ENCODE measurements around the gene NELFA. TPM values are rescaled to one million over a fixed set of nuclear protein-coding genes. Genes with fewer than 3 reads are reported as not detected.
"Not testable (repeated sequence)": the region's sequence is repeated elsewhere in the genome, so short reads cannot be mapped to it uniquely, and the experiment has no call there.

NELFA gene
- polyA plus RNA-seq, 3 donors: 40.0 to 49.1 (median 41.7) TPM

DNA sequence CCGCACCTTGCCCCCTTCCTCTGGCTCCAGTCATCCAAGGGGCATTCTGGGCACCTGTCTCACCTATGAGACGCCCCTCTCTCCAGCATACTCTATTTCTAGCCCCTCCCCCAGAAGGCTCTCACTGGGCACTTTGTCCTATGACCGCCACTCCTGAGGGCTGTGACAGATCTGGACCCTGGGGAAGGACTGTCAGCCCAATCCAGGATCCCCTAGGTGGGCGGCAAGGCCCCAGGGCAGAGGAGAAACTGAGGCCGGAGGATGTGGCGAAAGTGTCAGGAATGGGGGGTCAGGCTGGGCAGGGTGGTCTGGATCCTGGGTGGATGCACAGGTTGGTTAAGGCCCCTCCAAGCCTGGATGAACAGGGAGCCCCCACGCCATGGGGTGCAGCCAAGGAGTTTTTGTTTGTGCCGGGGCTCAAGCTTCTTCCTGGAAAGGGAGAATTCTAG, 34.2 kb upstream of the NELFA start:
- no peak for DNase-seq

DNA sequence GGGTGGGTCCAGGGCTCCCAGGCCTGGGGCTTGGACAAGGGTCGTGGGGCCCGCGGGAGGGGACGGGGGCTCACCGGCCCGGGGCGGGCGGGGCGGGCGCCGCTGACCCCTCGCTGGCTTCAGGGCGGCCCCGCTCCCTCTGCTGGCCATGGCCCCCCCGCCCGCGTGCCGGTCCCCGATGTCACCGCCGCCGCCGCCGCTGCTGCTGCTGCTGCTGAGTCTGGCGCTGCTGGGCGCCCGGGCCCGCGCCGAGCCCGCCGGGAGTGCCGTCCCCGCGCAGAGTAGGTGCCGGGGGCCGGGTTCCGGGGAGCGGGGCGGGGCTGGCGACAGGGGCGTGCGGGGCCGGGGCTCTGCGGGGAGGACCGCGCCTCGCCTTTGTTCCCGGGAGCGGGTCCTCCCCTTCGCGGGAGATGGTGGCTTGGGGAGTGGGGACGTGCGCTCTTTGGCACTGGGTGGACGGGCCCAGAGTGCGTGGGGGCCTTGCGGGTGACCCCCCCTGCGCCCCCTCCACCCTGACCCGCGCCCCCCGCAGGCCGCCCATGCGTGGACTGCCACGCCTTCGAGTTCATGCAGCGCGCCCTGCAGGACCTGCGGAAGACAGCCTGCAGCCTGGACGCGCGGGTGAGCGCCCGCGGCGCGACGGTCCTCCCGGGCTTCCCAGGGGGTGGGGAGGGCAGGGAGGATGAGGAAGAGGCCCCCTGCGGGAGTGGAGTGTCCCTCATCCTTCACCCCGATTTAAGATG, 33.6 kb upstream of the NELFA start:
- DNase-seq: no peak

DNA sequence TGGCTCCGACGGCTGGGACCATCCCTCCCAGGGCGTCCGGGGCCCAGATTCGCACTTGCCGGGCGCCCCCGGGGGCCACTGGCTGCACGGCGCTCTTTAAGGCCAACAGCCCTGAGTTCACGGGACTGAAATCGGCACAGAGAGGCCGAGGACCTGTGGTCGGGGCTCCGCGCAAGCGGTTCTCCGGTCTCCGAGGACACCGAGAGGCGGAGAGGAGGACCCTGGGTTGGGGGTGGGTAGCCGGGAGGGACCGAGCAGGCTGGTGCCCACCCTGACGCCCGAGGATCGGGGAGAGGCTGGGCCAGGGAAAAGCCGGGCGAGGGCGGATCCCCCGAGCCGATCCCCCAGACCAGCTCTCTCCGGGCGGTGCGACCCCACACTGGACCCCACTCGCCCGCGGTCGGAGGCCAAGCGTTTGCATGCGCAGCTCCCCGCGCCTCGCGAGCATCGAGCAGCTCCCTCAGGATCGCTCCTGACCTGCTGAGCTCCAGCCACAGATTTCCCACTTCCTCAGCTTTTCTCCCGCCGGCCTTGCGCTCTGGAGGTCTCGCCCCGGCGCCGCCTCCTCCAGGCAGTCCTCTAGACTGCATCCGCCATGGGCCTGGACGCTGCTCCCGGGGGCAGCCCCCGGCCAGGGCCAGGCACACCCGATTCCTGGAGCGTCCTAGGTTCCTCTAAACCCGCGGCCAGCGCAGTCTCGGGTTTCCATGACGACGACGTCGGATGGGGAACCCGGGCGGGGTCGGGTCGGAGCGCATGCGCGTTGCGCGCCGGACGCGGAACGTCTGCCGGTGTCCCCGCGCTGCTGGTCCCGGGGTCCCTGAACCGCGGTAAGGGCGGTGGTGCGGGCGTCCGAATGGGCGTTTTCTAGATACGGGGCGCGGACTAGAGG, 32.7 kb upstream of the NELFA start:
- DNase-seq: peak; percentile 65

DNA sequence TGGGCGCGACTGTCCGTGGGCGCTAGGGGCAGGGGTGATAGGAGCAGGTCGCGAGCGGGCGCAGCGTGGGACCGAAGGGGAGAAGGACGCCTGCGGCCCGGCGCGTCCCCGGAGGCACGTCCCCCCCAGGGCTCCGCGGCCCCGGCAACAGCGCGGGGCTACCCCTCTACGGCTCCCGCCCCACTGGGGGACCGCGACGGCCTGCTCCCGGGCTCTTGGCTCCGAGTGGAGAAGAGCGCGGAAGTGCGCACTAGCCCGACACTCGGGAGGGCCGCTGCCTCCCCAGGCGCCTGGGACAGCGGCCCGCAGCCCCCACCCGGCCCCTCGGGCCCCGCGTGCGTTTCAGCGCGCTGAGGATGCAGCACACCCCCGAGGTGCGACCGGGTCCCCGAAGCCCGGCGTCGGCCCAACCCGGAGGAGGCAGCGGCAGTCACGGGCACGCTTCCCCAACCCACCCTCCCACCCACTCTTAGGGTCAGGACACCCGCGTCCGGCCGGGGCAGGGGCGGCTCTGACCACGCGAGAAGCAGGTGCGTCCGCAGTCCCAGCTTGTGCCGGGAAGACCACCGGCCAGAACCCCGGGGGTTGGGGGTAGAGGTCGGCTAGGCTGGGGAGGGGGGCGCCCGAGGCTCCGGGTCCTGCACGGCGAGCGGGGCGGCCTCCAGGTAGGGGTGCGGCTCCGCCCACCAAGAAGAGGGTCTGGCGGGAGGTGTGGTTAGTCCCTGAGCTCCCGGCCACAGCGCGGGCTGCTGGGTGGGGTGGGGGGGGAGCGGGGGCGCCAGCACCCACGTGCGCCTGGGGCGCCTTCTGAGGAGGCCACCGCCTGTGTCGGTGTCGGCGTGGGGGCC, 31.8 kb upstream of the NELFA start:
- DNase-seq: no peak

DNA sequence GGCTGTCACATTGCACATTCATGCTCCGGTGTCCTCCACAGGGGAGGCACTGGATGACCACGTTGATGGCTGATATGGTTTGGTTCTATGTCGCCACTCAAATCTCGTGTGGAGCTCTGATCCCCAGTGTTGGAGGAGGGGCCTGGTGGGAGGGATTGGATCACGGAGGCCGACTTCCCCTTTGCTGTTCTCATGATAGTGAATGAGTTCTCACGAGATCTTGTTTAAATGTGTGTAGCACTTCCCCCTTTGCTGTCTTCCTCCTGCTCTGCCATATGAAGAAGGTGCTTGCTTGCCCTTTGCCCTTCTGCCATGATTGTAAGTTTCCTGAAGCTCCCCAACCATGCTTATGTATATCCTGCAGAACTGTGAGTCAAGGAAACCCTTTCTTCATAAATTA, 28.1 kb upstream of the NELFA start:
- no peak for DNase-seq

DNA sequence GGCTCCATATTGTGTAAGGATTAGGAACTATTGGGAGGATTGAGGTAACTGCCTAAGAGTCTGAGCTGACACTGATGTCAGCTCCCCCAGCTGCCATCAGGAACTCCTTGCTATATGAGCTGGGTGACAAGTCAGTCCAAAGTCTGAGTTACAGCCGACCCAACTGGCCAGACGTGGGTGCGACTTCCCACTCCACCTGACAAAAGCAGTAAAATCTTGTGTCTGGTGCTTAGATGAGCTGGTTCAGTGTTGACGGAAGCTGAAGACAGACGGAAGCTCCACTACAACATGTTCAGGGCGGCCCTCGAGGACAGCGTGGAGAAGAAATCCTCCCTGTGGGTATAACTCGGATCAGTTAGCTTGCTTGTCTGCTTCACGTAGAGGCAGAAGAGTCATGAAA, 27.6 kb upstream of the NELFA start:
- DNase-seq: no peak

DNA sequence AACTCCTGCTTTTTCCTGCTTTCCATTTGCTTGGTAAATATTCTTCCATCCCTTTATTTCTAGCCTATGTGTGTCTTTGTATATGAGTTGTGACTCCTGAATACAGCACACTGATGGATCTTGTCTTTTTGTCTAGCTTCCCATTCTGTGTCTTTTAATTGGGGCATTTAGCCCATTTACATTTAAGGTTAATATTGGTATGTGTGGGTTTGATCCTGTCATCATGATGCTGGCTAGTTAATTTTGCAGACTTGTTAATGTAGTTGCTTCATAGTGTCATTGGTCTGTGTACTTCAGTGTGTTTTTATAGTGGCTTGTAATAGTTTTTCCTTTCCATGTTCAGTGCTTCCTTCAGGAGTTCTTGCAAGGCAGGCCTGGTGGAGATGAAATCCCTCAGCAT, 22.4 kb upstream of the NELFA start:
- DNase-seq: not testable (repeated sequence)

DNA sequence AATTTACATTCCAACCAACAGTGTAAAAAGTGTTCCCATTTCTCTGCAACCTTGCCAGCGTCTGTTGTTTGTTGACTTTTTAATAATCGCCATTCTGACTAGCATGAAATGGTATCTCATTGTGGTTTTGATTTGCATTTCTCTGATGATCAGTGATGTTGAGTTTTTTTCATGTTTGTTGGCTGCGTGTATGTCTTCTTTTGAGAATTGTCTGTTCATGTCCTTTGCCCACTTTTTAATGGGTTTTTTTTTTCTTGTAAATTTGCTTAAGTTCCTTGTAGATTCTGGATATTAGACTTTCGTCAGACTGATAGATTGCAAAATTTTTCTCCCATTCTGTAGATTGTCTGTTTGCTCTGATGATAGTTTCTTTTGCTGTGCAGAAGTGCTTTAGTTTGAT, 18.3 kb upstream of the NELFA start:
- not testable (repeated sequence) for DNase-seq

DNA sequence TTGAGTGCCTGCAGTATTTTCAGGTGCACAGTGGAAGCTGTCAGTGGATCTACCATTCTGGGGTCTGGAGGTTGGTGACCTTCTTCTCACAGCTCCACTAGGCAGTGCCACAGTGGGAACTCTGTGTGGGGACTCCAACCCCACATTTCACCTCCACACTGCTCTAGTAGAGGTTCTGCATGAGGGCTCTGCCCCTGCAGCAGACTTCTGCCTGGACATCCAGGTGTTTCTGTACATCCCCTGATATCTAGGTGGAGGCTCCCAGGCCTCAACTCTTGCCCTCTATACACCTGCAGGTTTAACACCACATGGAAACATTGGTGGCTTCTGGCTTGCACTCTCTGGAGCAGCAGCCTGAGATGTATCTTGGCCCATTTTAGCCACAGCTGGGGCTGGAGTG, 17.0 kb upstream of the NELFA start:
- no peak for DNase-seq

DNA sequence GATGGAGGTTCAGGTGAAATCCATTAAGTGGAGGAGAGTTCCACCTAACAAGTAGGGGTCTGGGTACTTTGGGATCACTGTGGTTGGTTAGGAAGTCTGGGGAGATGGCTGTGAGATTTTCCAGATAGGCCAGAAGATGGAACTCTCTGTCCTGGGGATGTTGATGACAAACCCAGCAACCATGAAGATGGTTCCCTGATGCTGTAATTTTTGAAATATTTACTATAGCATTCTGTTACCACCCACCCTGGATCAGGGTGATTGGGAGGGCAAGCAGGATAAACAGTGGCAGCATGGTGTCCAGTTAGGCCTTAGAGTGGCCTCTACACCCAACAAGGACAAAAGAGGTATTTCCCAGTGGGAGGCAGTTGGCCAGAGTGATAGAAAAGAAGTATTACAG, 15.9 kb upstream of the NELFA start:
- DNase-seq: no peak

DNA sequence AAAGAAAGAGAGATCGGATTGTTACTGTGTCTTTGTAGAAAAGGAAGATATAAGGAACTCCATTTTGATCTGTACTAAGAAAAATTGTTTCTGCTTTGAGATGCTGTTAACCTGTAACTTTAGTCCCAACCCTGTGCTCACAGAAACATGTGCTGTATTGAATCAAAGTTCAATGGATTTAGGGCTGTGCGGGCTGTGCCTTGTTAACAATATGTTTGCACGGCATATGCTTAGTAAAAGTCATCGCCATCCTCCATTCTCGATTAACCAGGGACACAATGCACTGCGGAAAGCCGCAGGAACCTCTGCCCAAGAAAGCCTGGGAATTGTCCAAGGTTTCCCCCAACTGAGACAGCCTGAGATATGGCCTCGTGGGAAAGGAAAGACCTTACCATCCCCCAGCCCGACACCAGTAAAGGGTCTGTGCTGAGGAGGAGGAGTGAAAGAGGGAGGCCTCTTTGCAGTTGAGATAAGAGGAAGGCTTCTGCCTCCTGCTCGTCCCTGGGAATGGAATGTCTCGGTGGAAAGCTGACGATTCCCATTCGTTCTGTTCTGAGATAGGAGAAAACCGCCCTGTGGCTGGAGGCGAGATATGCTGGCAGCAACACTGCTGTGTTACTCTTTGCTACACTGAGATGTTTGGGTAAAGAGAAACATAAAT, 12.7 kb upstream of the NELFA start:
- not testable (repeated sequence) for DNase-seq

DNA sequence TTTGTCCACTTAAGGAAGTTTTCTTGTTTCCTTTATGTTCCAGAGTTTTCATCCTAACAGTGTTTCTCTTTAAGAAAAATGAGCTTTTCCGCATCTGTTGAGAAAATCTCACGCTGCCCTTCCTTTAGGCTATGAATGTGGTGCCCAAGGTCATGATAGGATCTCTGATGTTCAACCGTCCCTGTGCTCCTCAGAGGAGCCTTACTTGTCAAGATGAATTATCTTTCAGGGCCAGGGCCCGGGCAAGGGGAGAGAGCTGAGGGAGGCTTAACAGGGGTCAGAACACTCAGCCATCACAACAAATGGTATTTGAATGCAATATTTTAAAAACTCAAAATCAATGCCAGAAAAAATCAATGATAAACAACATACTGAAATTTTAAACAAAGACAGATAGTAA, 6.2 kb upstream of the NELFA start:
- no peak for DNase-seq

DNA sequence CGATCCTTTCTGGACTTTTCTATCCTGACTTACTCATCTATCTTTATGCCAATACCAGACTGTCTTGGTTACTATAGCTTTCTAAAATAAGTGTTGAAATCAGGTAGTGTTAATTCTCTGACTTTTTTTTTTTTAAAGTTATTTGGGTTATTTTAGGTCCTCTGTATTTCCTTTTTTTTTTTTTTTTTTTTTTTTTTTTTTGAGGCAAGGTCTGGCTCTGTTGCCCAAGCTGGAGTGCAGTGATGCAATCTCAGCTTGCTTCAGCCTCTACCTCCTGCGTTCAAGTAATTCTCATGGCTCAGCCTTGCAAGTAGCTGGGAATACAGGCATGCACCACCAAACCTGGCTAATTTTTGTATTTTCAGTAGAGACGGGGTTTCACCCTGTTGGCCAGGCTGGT, 2.8 kb upstream of the NELFA start:
- DNase-seq: no peak

DNA sequence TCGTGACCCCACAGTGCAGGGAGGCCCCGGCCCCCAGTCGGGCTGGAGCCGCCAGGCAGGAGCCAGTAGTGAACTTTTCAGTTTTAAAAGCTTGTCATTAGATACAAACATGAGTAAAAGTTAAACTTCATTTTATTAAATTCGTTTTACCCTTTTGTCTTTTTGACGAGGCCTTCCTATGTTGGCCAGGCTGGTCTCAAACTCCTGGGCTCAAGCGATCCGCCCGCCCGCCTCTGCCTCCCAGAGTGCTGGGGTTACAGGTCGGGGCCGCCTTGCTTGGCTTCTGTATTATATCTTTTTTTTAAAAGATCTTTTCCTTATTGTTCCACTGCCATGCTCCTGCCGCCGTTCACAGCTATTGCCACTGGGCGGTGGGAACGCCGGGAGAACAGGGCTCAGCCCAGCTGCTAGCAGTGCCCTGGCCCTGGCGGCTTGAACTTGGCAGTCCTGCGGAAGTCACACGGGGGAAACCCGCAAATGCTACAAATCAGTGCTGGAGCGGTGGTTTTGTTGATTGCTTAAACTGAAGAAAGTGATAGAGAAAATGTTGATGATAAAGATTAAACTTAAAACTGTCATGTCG, 968 bp upstream of the NELFA start:
- DNase-seq: peak; percentile 42

DNA sequence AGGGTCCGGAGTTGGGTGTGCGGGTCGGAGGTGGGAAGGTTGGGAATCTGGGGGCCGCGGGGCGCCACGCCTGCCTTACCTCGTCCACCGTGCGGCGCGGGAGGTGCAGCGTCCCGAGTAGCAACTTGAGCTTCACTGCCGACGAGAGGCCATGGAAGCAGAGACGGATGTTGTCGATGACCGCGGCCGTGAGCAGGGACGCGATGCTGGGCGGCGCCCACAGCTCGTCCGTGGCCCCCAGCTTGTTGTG, 178 bp downstream of the NELFA start:
- DNase-seq: no peak

DNA sequence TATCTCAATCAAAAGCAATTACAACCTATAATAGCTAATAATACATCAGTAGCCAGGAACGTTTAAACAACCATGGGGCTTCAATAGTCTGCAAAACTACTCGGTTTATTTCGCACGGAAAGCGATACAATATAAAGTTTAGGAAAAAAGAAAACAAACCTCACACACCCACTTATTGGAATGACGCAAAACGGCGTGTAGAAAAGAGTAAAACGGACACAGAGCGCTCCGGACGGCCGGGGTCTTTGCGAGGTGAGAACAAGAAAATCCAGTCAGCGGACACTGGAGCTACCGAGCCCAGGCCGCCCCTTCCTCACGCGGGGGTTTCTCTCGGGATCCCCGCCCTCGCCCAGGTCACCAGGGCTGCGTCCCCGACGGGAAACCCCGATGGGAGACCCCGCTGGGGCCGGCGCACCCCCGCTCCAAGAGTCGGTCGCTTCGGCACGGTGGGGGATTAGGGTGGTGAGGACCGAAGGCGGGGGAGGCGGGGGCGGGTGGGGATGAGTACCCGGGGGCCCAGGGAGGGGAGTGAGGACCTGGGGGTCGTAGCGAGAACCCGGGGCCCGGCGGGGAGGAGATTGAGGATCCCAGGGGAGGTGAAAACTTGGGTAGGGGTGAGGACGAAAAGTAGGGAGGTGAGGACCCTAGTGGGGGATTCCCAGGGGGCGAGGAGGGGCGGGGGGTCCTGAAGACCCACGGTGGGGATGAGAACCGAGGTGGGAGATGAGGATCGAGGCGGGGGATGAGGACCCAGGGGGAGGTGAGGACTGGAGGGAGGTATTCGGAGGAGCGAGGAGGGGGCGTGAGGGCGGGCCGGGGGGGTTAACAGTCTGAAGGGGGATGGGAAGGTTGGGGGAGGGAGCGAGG, 737 bp downstream of the NELFA start:
- DNase-seq: no peak

DNA sequence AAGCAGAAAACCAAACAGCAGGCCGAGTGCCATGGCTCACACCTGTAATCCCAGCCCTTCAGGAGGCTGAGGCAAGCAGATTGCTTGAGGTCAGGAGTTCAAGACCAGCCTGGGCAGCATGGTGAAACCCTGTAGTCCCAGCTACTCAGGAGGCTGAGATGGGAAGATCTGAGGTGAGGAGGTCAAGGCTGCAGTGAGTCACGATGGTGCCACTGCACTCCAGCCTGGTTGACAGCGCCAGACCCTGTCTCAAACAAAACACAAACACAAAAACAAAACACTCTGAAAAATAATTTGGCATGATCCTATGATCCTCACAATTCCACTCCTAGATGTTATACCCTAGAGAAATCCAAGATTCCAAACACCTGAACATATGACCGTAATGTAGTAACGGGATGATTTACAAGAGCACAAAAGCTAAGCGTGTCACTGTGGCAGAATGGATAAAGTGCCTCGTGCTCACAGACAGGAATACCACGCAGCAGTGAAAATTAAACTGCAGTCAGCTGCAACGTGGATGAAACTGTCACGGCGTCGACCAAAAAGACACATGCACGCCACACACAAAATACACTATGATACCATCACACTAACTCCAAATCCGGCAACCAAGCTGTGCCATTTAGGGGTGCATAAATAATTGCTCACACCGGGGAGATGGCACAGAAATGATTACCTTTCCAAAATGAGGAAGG, 1.7 kb downstream of the NELFA start:
- no peak for DNase-seq

DNA sequence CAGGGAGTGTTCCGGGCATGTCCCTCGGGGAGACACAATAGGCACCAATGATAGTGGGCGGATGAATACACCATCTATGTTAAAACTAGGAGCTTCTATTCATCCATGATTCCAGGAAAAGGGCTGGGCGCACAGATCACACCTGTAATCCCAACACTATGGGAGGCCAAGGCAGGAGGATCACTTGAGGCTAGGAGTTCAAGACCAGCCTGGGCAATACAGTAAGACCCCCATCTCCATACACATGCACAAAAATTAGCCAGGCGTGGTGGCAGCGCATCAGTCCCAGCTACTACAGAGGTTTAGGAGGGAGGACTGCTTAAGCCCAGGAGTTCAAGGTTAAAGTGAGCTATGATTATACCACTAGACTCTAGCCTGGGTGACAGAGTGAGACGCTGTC, 2.4 kb downstream of the NELFA start:
- no peak for DNase-seq

DNA sequence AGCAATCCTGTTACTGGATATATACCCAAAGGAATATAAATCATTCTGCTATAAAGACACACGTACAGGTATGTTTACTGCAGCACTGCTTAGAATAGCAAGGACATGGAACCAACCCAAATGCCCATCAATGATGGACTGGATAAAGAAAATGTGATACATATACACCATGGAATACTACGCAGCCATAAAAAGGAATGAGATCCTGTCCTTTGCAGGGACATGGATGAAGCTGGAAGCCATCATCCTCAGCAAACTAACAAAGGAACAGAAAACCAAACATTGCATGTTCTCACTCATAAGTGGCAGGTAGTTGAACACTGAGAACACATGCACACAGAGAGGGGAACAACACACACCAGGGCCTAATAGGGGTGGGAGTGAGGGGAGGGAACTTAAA, 5.4 kb downstream of the NELFA start:
- not testable (repeated sequence) for DNase-seq

DNA sequence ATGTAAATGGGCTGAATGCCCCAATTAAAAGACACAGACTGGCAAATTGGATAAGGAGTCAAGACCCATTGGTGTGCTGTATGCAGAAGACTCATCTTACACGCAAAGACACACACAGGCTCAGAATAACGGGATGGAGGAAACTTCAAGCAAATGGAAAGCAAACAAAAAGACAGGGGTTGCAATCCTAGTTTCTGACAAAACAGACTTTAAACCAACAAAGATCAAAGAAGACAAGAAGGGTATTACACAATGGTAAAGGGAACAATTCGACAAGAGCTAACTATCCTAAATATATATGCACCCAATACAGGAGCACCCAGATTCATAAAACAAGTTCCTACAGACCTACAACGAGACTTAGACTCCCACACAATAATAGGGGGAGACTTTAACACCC, 9.5 kb downstream of the NELFA start:
- DNase-seq: not testable (repeated sequence)
